Fibroblast of lung (primary cell): ENCODE measurements around the gene PTGES3.

Experiments used
- CTCF ChIP-seq, 2 donors: IDR thresholded peaks in 1 of 2; conservative IDR thresholded peaks in 1 of 2; 1 replicate in 1 of 2; 2 replicates in 1 of 2; pipeline ENCODE4 v1.5.1; 2011 to 2012; ENCODE audit warnings: low read length in 2 of 2, control low read depth in 1 of 2, inconsistent platforms in 1 of 2, low read depth in 1 of 2, mild to moderate bottlenecking in 1 of 2
- EZH2 ChIP-seq: IDR thresholded peaks from 2 replicates; pipeline ENCODE4 v1.5.1; 2012; ENCODE audit warnings: low read length, control low read depth, mild to moderate bottlenecking; ENCODE audit errors: missing control alignments

GRCh38 chr12:56716933-56717880 is 29.1 kb upstream of the PTGES3 start:
- no peak for TF ChIP-seq CTCF (conservative IDR thresholded peaks at IDR 0.05 in 1 of 2, IDR thresholded peaks at IDR 0.05 in 1 of 2; ENCODE audit: low read depth in 1 of 2, low read length in 2 of 2)
- no peak for TF ChIP-seq EZH2
